ENCODE measurements around the gene TMEM40. TPM values are rescaled to one million over a fixed set of nuclear protein-coding genes. Genes with fewer than 3 reads are reported as not detected.
"Not testable (repeated sequence)": the region's sequence is repeated elsewhere in the genome, so short reads cannot be mapped to it uniquely, and the experiment has no call there.

Gene TMEM40
- total RNA-seq, 2 experiments from 2014 or later = not detected

DNA sequence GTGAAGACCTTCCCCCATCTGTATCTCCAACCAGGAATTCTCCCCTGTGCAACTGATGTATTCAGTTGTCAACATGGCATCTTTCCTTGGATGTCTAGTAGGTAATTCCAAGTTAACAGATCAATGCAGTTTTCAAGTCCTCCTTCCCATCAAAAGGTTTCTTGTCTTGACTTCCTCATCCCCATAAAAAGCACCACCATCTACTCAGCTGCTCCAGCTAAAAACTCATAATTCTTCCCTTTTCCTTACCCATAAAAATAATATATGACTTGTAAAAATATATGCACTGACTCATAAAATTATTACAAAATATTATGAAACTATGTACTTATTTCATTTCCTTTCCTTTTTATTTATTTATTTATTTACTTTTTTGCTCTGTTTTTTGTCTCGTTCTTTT is 32.4 kb upstream of the TMEM40 start:
- ATAC-seq (ENCODE audit: low read depth) (no peak), DNase-seq (no peak)
- Mint-ChIP-seq H3K4me1 (no peaks in the 10 kb centered on the region), H3K27ac (no peak overlapping the region), H3K4me3 (no peak overlapping the region), H3K36me3 (no peaks in the 10 kb centered on the region), H3K27me3 (peaks cover 20% of the 10 kb centered on the region), H3K9me3 (no peaks in the 10 kb centered on the region)
- POLR2A ChIA-PET = interaction anchor here (0.5 kb wide), 1 partner anchor 180 kb away, joined by 4 read pairs; no protein-coding TSS in a partner anchor

DNA sequence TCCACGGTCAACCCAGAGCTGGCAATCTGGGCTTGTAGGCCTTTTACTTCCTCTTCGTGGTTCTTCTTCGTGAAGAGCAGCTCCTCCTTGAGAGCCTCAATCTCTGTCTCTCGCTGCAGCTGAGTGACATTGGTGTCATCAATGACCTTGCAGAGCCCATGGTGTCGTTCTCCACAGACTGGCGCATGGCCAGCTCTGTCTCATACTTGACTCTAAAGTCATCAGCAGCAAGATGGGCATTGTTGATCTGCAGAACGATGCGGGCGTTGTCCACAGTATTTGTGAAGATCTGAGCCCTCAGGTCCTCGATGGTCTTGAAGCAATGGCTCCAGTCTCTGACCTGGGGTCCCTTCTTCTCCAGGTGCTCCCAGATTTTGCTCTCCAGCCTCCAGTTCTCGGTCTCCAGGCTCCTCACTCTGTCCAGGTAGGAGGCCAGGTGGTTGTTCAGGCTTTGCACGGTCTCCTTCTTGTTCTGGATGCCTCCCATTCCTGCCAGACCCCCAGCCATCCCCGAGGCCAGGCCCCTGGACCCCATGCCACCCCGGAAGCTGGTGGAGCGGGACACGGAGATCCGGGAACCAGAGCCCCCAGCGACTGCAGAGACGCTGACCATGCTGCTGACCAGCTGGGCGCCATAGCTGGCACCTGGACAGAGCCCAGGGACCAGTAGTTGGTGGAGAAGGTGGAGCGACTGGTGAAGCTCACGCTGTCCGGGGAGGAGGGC is 29.1 kb upstream of the TMEM40 start:
- POLR2A ChIA-PET = interaction anchor here (1.6 kb wide), 1 partner anchor 54 kb away, joined by 4 read pairs; the partner anchor contains the start of gene RPL32
- not testable (repeated sequence) for H3K9me3 Mint-ChIP-seq; H3K36me3 Mint-ChIP-seq; DNase-seq; H3K4me3 Mint-ChIP-seq; ATAC-seq (ENCODE audit: low read depth); H3K4me1 Mint-ChIP-seq; H3K27ac Mint-ChIP-seq
- peaks cover 22% of the 10 kb centered on the region for H3K27me3 Mint-ChIP-seq

DNA sequence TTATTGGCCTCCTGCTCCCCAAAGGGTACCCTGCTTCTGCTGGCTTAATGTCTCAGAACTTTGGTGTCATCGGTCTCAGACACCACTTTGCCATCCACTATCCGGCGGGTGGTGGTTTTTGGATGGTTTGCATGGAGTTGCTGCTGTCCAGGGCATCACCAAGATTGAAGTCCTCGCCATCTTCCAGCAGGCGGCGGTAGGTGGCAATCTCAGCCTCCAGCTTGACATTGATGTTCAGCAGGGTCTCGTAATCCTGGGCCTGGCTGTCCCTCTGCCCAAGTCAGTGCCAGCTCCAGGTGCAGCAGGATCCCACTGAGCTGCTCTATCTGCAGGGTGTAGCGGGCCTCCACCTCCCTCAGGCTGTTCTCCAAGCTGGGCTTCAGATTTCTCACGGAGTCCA is 28.3 kb upstream of the TMEM40 start:
- not testable (repeated sequence) for H3K27ac Mint-ChIP-seq, H3K36me3 Mint-ChIP-seq, H3K4me3 Mint-ChIP-seq, H3K9me3 Mint-ChIP-seq, H3K4me1 Mint-ChIP-seq
- peaks cover 22% of the 10 kb centered on the region for H3K27me3 Mint-ChIP-seq
- peak; percentile 69 for DNase-seq
- POLR2A ChIA-PET = interaction anchor here (1.6 kb wide), 1 partner anchor 54 kb away, joined by 4 read pairs; the partner anchor contains the start of gene RPL32
- ATAC-seq (ENCODE audit: low read depth) = peak; percentile 54

DNA sequence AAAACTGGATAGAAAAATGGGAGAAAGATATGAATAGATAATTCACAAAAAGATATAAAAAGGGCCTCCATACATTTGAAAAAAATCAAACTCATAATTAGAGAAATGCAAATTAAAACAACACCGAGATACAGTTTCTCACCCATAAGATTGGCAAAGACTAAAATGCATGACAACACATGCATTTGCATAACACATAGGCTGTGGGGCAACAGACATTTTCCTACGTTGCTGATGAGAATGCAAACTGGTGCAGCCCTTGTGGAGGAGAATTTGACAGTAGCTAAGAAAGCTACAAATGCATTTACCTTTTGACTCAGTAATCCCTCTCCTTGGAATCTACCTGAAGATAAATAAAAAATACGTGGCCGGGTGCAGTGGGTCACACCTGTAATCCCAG is 26.0 kb upstream of the TMEM40 start:
- Mint-ChIP-seq H3K27me3 (peaks cover 27% of the 10 kb centered on the region), H3K27ac (no peak overlapping the region), H3K36me3 (no peaks in the 10 kb centered on the region), H3K9me3 (no peaks in the 10 kb centered on the region), H3K4me1 (no peaks in the 10 kb centered on the region), H3K4me3 (no peak overlapping the region)
- POLR2A ChIA-PET = no interaction called here
- no peak for DNase-seq
- no peak for ATAC-seq (ENCODE audit: low read depth)

DNA sequence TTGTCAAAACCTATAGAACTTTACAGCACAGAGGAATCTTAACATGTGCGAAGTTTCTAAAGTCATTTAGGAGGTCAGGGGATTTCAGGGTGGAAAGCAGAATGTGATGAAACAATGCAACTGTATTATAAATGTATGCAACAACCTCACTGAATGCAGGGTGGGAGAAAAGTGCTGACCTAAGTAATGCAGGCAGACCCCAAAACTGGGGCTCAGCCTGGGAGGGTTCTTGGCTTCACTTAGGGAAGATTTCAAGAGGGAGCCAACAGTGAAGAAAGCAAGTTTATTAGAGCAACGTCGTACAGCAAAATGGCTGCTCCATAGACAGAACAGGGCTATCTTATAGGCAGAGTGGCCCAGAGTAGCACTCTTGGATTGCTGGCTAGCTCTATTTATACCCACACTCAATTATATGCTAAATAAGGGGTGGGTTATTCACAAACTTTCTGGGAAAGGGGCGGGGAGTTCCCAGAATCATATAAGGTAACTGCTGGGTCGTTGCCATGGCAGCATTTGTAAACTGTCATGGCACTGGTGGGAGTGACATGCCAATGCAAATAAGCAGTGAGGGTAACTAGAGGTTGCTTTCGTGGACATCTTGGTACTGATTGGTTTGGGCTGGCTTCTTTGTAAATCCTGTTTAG is 23.2 kb upstream of the TMEM40 start:
- POLR2A ChIA-PET = no interaction called here
- Mint-ChIP-seq H3K36me3 (no peaks in the 10 kb centered on the region), H3K27me3 (peaks cover 33% of the 10 kb centered on the region), H3K4me1 (no peaks in the 10 kb centered on the region), H3K9me3 (no peaks in the 10 kb centered on the region), H3K27ac (no peak overlapping the region), H3K4me3 (no peak overlapping the region)
- ATAC-seq (ENCODE audit: low read depth) (no peak), DNase-seq (no peak)

DNA sequence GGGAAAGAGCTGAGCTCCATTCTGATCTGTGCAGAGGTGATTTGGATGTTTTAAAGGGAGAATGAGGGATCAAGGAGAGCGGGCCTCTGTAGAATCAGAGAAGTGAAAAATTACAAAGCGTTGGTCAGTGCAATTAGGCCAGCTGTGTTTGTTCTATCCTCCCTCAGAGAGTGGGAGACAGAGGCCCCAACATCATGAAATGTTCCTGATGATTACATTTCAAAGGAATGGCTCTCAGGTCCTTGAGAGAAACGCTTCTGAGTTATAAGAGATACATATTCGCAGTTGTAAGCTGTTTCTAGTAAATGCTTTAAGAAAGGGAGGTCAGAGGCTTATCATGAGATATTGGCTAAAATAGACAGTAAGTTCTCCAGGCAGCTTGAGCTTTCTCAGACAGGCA is 21.7 kb upstream of the TMEM40 start:
- Mint-ChIP-seq H3K4me3 (no peak overlapping the region), H3K4me1 (no peaks in the 10 kb centered on the region), H3K27me3 (peaks cover 28% of the 10 kb centered on the region), H3K36me3 (no peaks in the 10 kb centered on the region), H3K27ac (no peak overlapping the region), H3K9me3 (no peaks in the 10 kb centered on the region)
- ATAC-seq (ENCODE audit: low read depth) (no peak), DNase-seq (no peak)
- POLR2A ChIA-PET = no interaction called here

DNA sequence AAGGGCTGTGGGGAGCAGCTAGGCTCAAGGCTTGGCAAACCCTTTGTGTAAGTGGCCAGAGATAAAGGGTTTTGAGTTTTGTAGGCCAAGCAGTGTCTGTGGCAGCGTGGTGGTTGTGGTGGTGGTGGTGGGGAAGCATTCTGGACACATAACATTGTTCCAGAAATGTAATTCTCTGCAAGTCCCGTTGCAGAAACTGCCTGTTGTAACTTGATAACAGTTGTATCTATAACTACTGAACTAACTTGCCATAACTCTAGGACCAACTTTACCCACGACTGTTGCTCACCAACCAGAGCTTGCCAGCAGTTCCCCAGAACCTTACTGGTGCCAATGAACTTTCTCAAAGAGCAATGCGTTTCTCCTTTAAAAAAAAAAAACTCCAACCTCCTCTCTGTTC is 18.1 kb upstream of the TMEM40 start:
- DNase-seq (no peak), ATAC-seq (ENCODE audit: low read depth) (no peak)
- H3K4me3 Mint-ChIP-seq = no peak overlapping the region
- H3K4me1 Mint-ChIP-seq = peaks cover 8% of the 10 kb centered on the region
- H3K27ac Mint-ChIP-seq = no peak overlapping the region
- peaks cover 21% of the 10 kb centered on the region for H3K27me3 Mint-ChIP-seq
- H3K36me3 Mint-ChIP-seq = no peaks in the 10 kb centered on the region
- POLR2A ChIA-PET = no interaction called here
- H3K9me3 Mint-ChIP-seq = no peaks in the 10 kb centered on the region

DNA sequence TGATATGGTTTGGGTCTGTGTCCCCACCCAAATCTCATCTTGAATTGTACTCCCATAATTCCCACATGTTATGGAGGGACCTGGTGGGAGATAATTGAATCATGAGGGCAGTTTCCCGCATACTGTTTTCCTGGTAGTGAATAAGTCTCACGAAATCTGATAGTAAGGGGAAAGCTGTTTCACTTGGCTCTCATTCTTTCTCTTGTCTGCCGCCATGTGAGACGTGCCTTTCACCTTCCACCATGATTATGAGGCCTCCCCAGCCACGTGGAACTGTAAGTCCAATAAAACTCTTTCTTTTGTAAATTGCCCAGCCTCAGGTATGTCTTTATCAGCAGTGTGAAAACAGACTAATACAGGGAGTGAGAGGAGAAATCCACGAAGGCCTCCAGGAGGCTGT is 16.9 kb upstream of the TMEM40 start:
- DNase-seq; H3K4me1 Mint-ChIP-seq; H3K9me3 Mint-ChIP-seq; POLR2A ChIA-PET; H3K36me3 Mint-ChIP-seq; ATAC-seq (ENCODE audit: low read depth); H3K4me3 Mint-ChIP-seq; H3K27ac Mint-ChIP-seq: not testable (repeated sequence)
- H3K27me3 Mint-ChIP-seq = peaks cover 21% of the 10 kb centered on the region

DNA sequence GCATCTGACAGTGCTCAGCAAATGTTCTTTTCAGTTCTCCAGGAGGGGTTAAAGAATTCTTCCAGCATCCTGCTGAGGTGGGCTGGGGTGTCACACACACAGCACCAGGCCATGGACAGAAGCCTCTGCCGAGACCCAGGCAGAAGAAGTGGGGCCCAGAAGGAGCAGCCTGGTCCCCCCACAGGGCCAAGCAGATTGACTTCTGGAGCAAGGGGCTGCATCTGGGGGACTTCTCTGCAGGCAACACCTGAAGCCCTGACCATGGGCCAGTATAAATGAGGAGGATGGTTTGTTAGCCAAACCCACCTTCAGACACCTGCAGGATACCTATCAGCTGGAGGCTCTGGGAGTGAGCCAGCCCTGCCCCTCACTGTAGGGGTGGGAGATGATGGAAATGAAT is 16.2 kb upstream of the TMEM40 start:
- no peaks in the 10 kb centered on the region for H3K9me3 Mint-ChIP-seq
- DNase-seq = no peak
- ATAC-seq (ENCODE audit: low read depth) = no peak
- peaks cover 8% of the 10 kb centered on the region for H3K4me1 Mint-ChIP-seq
- H3K4me3 Mint-ChIP-seq = no peak overlapping the region
- POLR2A ChIA-PET = no interaction called here
- H3K36me3 Mint-ChIP-seq = no peaks in the 10 kb centered on the region
- no peak overlapping the region for H3K27ac Mint-ChIP-seq
- H3K27me3 Mint-ChIP-seq = peaks cover 17% of the 10 kb centered on the region

DNA sequence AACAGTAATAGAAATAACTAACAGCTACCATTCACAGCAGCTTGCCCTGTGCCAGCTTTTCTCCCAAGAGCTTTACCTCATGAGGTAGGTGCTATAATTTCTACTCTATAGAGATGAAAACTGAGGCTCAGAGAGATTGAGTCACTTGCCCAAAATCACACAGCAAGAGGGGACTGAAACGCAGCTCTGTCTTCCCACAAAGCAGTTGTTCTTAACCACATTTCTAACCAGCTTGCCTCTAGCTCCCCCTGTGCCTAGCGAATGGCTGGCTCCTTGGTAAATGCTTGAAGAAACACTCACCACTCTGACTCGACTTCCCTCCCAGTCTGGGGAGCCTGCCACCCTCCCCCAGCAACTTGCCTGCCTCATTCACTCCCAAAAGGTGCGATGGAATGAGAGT is 15.6 kb upstream of the TMEM40 start:
- Mint-ChIP-seq H3K27me3 (peaks cover 15% of the 10 kb centered on the region), H3K9me3 (no peaks in the 10 kb centered on the region), H3K4me3 (no peak overlapping the region), H3K36me3 (no peaks in the 10 kb centered on the region), H3K27ac (no peak overlapping the region), H3K4me1 (peaks cover 8% of the 10 kb centered on the region)
- ATAC-seq (ENCODE audit: low read depth) = no peak
- POLR2A ChIA-PET = no interaction called here
- DNase-seq = no peak

DNA sequence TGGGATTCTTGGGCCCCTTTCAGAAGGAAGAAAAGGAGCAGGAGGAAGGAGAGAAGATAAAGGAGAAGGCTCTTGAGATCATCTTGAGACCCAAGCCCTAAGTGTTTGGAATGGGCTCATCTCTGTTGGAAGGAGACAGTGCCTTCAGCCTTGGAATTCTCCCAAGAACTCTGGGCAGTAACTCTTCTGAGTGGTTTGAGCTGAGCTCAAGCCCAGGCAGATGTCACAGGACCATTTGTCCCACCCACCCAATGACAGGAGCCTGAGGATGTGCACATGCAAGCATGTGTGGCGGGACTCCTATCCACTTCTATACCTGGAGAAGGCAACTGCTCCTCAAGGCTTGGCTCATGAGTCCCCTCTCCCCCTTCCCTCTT is 14.6 kb upstream of the TMEM40 start:
- peaks cover 8% of the 10 kb centered on the region for H3K4me1 Mint-ChIP-seq
- ATAC-seq (ENCODE audit: low read depth) (no peak), DNase-seq (no peak)
- H3K27ac Mint-ChIP-seq = no peak overlapping the region
- H3K4me3 Mint-ChIP-seq = no peak overlapping the region
- POLR2A ChIA-PET = no interaction called here
- H3K36me3 Mint-ChIP-seq = no peaks in the 10 kb centered on the region
- H3K27me3 Mint-ChIP-seq = peaks cover 13% of the 10 kb centered on the region
- H3K9me3 Mint-ChIP-seq = no peaks in the 10 kb centered on the region

DNA sequence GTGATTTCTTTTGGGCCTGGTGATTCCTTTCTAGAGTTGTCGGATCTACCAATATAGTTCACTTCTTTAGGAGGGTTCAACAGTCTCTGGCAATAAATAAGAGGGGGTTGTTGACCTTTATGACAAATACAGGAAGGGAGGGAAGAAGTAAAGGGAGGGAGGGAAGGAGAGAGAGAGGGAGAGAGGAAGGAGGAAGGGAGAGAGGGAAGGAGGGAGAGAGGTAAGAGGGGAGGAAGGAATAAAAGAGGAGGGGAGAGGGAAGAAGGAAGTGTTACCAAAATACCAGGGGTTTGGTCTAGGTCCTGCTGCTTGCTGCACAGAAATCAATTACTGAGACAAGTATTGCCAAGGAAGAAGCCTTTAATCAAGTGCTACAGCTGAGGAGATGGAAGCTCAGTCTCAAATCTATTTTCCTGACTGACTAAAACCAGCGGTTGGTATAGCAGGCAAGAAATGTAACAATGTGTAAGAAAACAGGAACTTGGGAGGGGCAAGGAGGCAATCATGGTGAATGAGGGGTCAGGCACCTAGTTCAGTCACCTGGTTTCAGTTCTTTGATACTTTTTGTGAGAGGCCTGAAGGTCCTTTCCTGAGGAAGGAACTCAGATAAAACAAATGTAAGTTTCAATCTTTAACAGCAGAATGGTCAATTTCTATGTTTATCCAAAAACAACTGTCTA is 14.1 kb upstream of the TMEM40 start:
- Mint-ChIP-seq H3K27me3 (peaks cover 13% of the 10 kb centered on the region), H3K36me3 (no peaks in the 10 kb centered on the region), H3K4me3 (no peak overlapping the region), H3K4me1 (peaks cover 8% of the 10 kb centered on the region), H3K9me3 (no peaks in the 10 kb centered on the region), H3K27ac (no peak overlapping the region)
- POLR2A ChIA-PET = no interaction called here
- no peak for ATAC-seq (ENCODE audit: low read depth)
- no peak for DNase-seq

DNA sequence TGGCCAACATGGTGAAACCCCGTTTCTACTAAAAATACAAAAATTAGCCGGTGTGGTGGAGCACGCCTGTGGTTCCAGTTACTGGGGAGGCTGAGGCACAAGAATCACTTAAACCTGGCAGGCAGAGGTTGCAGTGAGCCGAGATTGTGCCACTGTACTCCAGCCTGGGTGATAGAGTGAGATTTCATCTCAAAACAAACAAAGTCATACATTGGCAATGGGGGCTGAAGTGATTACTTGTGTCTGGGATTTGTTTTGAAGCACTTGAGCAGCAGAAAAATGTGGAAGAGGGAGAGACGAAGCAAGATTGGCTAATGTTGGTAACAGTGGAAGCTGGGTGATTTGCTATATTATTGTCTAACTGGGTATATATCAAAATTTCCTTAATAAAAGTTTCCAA is 13.4 kb upstream of the TMEM40 start:
- Mint-ChIP-seq H3K27me3 (peaks cover 12% of the 10 kb centered on the region), H3K36me3 (no peaks in the 10 kb centered on the region), H3K27ac (no peak overlapping the region), H3K4me1 (peaks cover 8% of the 10 kb centered on the region), H3K9me3 (no peaks in the 10 kb centered on the region), H3K4me3 (no peak overlapping the region)
- DNase-seq (no peak), ATAC-seq (ENCODE audit: low read depth) (no peak)
- POLR2A ChIA-PET = no interaction called here

DNA sequence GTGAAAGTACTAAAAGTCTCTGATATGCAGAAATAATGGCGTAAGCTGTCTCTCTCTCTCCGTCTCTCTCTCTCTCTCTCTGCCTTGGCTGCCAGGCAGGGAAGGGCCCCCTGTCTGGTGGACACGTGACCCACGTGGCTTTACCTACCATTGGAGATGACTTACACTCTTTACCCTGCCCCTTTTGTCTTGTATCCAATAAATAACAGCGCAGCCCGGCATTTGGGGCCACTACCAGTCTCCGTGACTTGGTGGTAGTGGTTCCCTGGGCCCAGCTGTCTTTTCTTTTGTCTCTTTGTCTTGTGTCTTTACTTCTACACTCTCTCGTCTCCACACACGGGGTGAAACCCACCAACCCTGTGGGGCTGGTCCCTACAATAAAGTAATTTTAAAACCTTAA is 12.2 kb upstream of the TMEM40 start:
- Mint-ChIP-seq H3K4me1 (peaks cover 8% of the 10 kb centered on the region), H3K36me3 (no peaks in the 10 kb centered on the region), H3K27ac (no peak overlapping the region), H3K27me3 (peaks cover 13% of the 10 kb centered on the region), H3K4me3 (no peak overlapping the region), H3K9me3 (no peaks in the 10 kb centered on the region)
- DNase-seq (no peak), ATAC-seq (ENCODE audit: low read depth) (no peak)
- POLR2A ChIA-PET = no interaction called here
